OCI-LY7 (cell line): ENCODE results near the gene NCAM1.

Source experiments
- EZH2phosphoT487 ChIP-seq: fragments of 200-600 bp; sonication (generic); IDR thresholded peaks from 2 replicates; pipeline ENCODE4 v1.6.1; 2018; ENCODE audit warnings: low read depth, borderline replicate concordance, mild to moderate bottlenecking, mixed run types, antibody characterized with exemption, low read length, moderate library complexity, mixed read lengths
- TF ChIP-seq, protein P1 (sequence below): fragments of 200-600 bp; sonication (generic); conservative IDR thresholded peaks from 2 replicates; pipeline ENCODE4 v1.5.1; 2014; ENCODE audit warnings: mild to moderate bottlenecking, antibody characterized with exemption, low read length, moderate library complexity, mixed read lengths

DNA sequence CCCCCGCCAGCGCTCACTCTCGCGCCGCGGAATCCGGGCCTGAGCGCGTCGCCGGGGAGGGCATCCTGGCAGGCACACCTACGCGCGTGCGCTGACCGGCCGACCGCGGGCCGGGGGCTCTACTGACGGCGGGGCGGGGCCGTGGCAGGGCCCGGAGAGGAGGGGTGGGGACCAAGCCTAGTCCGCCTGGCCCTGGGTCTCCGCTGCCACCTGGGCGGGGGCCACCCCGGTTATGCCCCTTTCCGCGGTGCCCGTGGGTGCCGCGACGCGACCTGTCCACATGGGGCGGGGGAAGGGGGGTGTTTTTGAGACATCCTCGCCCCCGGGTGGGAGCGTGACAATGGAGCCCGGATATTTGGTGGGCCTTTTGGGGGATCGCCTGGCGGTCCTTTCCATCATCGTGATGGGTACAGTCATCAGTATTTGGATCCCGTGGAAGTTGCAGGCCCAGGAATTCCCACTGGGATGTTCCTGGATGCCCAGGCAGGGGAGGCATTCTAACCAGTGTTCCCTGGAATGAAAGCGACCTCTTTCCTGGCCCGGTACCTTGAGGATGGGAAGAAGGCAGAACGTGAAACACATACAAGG is 2.2 kb downstream of the NCAM1 start:
- TF ChIP-seq, protein P1, sequence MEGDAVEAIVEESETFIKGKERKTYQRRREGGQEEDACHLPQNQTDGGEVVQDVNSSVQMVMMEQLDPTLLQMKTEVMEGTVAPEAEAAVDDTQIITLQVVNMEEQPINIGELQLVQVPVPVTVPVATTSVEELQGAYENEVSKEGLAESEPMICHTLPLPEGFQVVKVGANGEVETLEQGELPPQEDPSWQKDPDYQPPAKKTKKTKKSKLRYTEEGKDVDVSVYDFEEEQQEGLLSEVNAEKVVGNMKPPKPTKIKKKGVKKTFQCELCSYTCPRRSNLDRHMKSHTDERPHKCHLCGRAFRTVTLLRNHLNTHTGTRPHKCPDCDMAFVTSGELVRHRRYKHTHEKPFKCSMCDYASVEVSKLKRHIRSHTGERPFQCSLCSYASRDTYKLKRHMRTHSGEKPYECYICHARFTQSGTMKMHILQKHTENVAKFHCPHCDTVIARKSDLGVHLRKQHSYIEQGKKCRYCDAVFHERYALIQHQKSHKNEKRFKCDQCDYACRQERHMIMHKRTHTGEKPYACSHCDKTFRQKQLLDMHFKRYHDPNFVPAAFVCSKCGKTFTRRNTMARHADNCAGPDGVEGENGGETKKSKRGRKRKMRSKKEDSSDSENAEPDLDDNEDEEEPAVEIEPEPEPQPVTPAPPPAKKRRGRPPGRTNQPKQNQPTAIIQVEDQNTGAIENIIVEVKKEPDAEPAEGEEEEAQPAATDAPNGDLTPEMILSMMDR: no peak
- no peak for TF ChIP-seq EZH2phosphoT487
